Fibroblast of mammary gland (primary cell): ENCODE measurements around the gene GPR4.

Experiments used
- DNase-seq: peaks from one replicate; pipeline ENCODE4 v3.0.0-alpha.2; 2010; ENCODE audit warnings: low read depth
- H3K4me3 ChIP-seq: 2 replicates; pipeline ENCODE4 v1.5.1; 2011; ENCODE audit warnings: low read depth, mild to moderate bottlenecking, low read length, moderate library complexity; ENCODE audit not compliant: control insufficient read depth
- CTCF ChIP-seq: conservative IDR thresholded peaks from 2 replicates; pipeline ENCODE4 v1.5.1; 2011; ENCODE audit warnings: low read depth, low read length, inconsistent platforms; ENCODE audit not compliant: control insufficient read depth, insufficient read depth

GPR4 gene

DNA sequence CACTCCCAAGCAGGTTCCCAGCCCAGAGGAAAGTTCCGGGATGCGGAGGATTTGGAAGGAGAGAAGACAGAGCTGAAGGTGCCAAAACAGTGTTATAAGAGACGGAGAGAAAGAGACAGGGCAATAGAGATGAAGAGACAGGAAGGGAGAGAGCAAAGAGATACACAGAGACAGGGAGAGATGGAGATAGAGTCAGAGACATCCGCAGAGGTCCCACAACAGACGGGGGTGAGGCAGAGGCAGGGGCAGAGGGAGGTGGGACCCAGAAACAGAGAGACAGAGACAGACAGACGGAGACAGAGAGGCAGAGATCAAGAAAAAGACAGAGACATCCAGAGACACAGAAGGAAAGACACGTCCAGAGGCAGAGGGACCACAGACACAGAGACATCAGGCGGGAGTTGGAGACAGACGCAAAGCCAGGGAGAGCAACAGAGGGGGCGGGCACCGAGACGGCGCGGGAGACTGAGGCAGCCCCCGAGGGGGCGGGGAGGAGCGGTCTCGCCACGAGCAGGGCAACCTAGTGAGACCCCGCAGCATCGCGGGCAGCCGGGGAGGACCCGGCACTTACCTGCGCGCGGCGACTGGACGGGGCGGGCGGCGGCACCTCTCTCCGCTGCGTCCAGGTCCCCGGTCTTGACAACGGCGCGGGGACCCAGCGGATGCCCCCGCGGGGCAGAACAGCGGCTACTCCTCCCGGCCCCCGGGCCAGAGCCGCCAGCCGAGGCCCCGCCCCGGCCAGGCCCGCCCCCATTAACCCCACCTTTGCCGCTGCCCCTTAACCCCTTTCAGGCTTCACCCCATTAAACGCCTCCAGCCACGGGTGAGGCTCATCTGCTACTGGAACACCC, at the start of gene GPR4:
GPR4 (minus strand) TSS at position 689 of the 851 bp plus-strand sequence. CDS start 10,346 bp downstream, outside the sequence.
- DNase-seq: no peak
- no peak for TF ChIP-seq CTCF
- no peak within 1 kb of the TSS for H3K4me3 ChIP-seq

DNA sequence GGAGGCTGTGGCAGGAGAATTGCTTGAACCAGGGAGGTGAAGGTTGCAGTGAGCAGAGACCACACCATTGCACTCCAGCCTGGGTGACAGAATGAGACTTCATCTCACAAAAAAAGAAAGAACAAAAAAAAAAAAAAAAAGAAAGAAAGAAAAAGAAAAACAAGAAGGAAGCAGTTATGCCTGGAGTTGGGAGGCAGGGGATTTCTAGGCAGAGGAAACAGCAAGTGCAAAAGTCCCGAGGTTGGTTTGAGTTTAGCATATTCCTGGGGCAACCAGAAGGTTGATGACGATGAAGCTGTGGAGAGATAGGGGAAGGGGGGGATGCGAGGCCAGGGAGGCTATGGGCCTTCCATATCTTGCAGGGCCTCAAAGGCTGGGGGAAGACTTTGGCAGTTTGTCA, 48.7 kb upstream of the GPR4 start:
- H3K4me3 ChIP-seq: no peak overlapping the region
- no peak for TF ChIP-seq CTCF
- no peak for DNase-seq

DNA sequence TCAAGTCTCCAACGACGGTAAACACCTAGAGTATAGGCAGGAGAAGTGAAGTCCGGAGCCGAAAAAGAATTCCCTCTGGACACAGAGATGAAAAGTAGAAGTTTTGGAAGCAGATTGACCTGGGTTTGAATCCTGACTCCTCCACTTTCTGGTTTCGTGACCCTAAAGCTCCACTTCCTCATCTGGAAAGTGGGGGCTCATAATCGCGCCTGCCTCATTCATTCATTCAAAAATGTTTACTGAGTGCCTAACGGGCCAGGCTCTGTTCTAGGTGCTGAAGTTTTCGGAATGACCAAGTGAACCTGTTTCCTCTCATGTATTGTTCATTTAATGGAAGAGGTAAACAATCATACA, 44.3 kb upstream of the GPR4 start:
- TF ChIP-seq CTCF: no peak
- H3K4me3 ChIP-seq: peak overlapping the region; percentile 57
- no peak for DNase-seq

DNA sequence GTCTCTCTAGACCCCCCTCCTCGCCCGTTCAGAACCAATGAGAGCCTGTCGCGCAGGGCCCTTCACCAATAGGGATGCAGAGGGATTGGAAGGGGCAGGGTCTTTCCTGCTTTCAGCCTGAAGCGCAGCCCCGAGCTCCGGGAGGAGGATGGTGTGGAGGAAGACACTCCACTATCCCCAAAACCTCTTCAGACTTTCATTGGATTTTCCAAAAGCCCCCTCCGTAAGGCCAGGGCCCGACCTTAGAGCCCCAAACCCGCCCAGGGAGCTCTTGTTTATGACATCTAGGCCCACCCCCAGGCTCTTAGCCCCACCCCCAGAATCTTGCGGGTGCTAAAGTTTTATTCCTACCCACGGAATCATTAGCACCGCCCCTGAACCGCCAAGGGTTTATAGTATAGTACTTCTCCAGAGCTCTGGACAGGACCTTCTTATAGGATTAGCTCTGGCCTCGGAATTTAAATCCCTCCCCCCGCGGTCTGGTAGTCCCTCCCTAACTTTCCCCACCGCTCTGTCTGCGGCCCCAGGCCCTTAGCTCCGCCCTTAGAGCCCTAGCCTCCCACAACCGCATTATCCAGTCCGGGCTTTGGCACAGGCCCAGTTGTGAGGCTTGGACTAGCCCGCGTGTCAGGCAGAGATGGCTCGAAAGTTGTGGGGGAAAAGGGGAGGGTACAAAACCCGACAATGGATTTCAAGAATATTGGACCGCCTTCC, 43.8 kb upstream of the GPR4 start:
- TF ChIP-seq CTCF: no peak
- H3K4me3 ChIP-seq: peak overlapping the region; percentile 57
- peak; percentile 74 for DNase-seq

DNA sequence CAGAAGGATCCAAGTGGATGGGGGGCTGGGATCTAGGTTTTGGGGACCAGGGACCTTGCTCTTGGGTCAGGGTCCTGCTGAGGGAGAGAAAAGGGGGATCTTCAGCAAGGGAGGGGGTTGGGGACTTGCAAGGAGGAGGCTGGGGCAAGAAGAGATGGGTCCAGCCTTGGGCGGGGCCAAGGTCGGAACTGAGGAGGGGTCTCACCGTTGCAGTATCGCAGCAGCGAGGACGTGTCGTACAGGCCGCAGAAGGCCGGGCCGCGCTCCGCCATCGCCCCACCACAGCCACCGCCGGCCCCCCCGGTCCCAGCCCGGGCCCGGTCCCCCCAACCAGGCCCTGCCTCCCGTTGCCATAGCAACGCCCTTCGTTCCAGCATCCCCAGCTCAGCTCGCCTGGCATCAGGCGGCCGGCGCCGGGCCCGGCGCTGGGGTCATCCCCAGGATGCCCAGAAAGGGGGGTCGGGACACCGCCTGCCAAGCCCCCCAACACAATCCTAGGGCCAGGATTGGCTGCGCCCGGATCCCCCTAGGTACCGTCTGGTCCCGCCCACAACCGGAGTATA, 43.1 kb upstream of the GPR4 start:
- peak overlapping the region; percentile 57 for H3K4me3 ChIP-seq
- DNase-seq: no peak
- no peak for TF ChIP-seq CTCF

DNA sequence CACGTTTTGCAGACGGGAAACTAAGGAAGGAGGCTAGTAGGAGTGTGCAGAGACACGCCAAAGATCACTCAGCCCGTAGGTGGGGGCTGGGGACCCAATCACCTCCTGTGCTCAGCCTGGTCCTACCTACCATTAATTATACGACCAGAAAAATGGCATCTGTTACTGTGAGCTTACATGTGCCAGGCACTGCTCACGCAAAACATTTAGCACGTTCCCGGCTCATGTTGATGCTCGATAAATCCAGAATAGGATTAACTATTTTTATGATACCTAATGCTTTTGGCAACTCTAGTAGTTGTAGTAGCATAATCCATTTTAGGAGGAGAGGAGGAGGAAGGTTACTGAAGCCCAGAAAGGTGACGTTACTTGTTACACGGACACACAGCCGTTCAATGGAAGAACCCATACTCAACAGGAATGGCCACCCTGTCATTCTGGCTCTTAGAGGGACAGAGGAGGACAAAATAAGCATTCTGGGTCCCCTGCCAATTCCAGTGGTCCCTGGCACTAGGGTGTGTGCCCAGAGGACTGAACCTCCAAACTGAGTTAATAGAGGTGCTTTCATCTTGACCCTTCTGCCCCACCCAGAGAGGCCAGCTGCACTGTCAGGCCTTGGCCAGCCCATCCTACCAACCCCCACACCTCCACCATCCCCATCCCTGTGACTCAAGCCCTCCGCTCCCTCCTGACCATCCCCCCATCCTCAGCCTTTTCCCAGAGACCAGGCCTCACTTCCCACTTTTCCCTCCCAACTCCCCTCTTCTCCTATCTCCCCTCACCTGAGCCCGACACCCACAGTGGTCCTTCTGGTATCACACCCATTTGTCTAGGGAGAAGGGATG, 42.1 kb upstream of the GPR4 start:
- TF ChIP-seq CTCF: no peak
- no peak overlapping the region for H3K4me3 ChIP-seq
- DNase-seq: no peak
